Astrocyte (in vitro differentiated cells and primary cell): Measurements from ENCODE around the gene MUC3A.

ENCODE experiments used
- EZH2 ChIP-seq: IDR thresholded peaks from 2 replicates; pipeline ENCODE4 v1.6.1; 2012; ENCODE audit warnings: mild to moderate bottlenecking, low read length, inconsistent platforms; ENCODE audit not compliant: insufficient read depth
- TF ChIP-seq, protein P1 (sequence below): IDR thresholded peaks from 2 replicates; pipeline ENCODE4 v1.5.1; 2011; ENCODE audit warnings: low read depth, mild to moderate bottlenecking, inconsistent platforms, low read length, moderate library complexity; ENCODE audit not compliant: insufficient read depth

DNA sequence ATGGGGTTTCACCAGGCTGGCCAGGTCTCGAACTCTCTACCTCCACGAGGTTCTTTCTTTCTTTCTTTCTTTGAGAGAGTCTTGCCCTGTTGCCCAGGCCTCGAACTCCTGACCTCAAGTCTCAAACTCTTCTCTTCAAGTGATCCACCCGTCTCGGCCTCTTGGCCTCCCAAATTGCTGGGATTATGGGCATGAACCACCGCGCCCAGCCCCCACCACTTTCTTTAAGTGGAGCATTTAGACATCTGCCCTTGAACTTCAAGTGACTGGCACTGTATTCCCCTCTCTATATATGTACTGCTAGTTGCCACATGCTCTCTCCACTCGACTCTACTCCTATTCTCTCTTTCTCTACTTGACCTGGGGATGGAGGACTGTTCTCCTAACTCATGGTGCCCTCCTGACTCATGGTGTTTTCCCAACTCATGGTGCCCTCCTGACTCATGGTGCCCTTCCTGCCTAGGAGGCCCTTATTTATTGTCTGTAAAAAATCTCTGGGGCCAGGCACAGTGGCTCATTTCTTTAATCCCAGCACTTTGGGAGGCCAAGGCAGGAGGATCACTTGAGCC is 34.4 kb upstream of the MUC3A start:
- TF ChIP-seq, protein P1, sequence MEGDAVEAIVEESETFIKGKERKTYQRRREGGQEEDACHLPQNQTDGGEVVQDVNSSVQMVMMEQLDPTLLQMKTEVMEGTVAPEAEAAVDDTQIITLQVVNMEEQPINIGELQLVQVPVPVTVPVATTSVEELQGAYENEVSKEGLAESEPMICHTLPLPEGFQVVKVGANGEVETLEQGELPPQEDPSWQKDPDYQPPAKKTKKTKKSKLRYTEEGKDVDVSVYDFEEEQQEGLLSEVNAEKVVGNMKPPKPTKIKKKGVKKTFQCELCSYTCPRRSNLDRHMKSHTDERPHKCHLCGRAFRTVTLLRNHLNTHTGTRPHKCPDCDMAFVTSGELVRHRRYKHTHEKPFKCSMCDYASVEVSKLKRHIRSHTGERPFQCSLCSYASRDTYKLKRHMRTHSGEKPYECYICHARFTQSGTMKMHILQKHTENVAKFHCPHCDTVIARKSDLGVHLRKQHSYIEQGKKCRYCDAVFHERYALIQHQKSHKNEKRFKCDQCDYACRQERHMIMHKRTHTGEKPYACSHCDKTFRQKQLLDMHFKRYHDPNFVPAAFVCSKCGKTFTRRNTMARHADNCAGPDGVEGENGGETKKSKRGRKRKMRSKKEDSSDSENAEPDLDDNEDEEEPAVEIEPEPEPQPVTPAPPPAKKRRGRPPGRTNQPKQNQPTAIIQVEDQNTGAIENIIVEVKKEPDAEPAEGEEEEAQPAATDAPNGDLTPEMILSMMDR, result no peak
- TF ChIP-seq EZH2, result no peak
